ENCODE data around the gene OR51B4.

DNA sequence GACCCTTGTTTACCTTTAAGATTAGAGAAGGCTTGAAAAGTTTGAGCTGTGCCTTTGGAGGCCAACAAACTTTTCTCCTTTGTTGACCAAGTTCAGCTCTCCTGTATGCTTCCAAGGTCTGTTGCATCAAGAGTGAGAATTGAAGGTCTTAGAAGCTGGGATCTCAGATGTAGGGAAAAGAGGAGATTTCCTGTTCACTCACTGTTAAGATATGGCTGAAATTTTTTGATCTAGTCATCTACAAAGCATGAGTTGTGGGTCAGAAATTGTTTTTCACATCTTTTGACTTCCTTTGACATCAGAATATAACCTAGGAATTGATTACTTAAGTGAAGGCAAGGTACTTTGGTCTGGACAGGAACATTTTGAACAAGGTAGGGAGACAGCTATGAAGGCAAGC lies 12.1 kb downstream of the OR51B4 start:
- TF ChIP-seq EZH2 (IDR thresholded peaks at IDR 0.05) (no peak), EZH2phosphoT487 (IDR thresholded peaks at IDR 0.05) (no peak)
- TF ChIP-seq, protein P1, sequence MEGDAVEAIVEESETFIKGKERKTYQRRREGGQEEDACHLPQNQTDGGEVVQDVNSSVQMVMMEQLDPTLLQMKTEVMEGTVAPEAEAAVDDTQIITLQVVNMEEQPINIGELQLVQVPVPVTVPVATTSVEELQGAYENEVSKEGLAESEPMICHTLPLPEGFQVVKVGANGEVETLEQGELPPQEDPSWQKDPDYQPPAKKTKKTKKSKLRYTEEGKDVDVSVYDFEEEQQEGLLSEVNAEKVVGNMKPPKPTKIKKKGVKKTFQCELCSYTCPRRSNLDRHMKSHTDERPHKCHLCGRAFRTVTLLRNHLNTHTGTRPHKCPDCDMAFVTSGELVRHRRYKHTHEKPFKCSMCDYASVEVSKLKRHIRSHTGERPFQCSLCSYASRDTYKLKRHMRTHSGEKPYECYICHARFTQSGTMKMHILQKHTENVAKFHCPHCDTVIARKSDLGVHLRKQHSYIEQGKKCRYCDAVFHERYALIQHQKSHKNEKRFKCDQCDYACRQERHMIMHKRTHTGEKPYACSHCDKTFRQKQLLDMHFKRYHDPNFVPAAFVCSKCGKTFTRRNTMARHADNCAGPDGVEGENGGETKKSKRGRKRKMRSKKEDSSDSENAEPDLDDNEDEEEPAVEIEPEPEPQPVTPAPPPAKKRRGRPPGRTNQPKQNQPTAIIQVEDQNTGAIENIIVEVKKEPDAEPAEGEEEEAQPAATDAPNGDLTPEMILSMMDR (IDR thresholded peaks at IDR 0.05) = no peak
